Thoracic aorta (tissue), 2 donors: ENCODE data around the gene DEF6. TPM values are rescaled to one million over a fixed set of nuclear protein-coding genes. Genes with fewer than 3 reads are reported as not detected.

Experiments used
- ATAC-seq: fragments of 150-250 bp; one replicate; pipeline ENCODE4 v1.8.0; 2017; ENCODE audit warnings: low read depth; ENCODE audit not compliant: insufficient number of reproducible peaks, low FRiP score
- DNase-seq: peaks from one replicate; pipeline ENCODE4 v3.0.0-alpha.2; 2020; ENCODE audit warnings: low spot score
- H3K27ac ChIP-seq, 2 donors: fragments of 200-600 bp; sonication (generic); 1 replicate in 1 of 2; 2 replicates in 1 of 2; pipeline ENCODE4 v1.5.1; 2016; ENCODE audit warnings: mild to moderate bottlenecking in 2 of 2, moderate library complexity in 2 of 2
- H3K27me3 ChIP-seq: fragments of 200-600 bp; sonication (generic); replicated peaks from 2 replicates; pipeline ENCODE4 v1.6.0; 2016; ENCODE audit warnings: mild to moderate bottlenecking; ENCODE audit not compliant: insufficient read depth
- H3K36me3 ChIP-seq: fragments of 200-600 bp; sonication (generic); one replicate; pipeline ENCODE4 v1.5.1; 2016
- H3K4me1 ChIP-seq, 2 donors: fragments of 200-600 bp; sonication (generic); 1 replicate in 1 of 2; 2 replicates in 1 of 2; pipeline versions ENCODE4 v1.5.1 to v1.6.0; 2016; ENCODE audit warnings: low read depth in 2 of 2, mild to moderate bottlenecking in 1 of 2; ENCODE audit not compliant: control insufficient read depth in 1 of 2
- H3K4me3 ChIP-seq: fragments of 200-600 bp; sonication (generic); 2 replicates; pipeline ENCODE4 v1.5.1; 2016; ENCODE audit warnings: mild to moderate bottlenecking
- H3K9me3 ChIP-seq: fragments of 200-600 bp; sonication (generic); 2 replicates; pipeline ENCODE4 v1.5.1; 2016
- total RNA-seq, 2 donors: library from RNA; depleted of rRNA; stranded (reverse); fragments of >200 nt; gene quantifications; one replicate each; pipeline versions ENCODE4 v1.1.0 to v1.2.3, GENCODE V29; 2016
- TF ChIP-seq, protein P1 (sequence below): fragments of 200-600 bp; sonication (generic); IDR thresholded peaks from one replicate; pipeline ENCODE4 v1.5.1; 2019; ENCODE audit warnings: antibody characterized with exemption

Gene DEF6
- total RNA-seq, 2 donors from 2014 or later = 7.6 to 9.1 TPM

- peaks cover 70% of the 10 kb centered on the region for H3K36me3 ChIP-seq
- TF ChIP-seq, protein P1, sequence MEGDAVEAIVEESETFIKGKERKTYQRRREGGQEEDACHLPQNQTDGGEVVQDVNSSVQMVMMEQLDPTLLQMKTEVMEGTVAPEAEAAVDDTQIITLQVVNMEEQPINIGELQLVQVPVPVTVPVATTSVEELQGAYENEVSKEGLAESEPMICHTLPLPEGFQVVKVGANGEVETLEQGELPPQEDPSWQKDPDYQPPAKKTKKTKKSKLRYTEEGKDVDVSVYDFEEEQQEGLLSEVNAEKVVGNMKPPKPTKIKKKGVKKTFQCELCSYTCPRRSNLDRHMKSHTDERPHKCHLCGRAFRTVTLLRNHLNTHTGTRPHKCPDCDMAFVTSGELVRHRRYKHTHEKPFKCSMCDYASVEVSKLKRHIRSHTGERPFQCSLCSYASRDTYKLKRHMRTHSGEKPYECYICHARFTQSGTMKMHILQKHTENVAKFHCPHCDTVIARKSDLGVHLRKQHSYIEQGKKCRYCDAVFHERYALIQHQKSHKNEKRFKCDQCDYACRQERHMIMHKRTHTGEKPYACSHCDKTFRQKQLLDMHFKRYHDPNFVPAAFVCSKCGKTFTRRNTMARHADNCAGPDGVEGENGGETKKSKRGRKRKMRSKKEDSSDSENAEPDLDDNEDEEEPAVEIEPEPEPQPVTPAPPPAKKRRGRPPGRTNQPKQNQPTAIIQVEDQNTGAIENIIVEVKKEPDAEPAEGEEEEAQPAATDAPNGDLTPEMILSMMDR = no peak
- no peak for ATAC-seq
These were observed 6.1 kb upstream of the DEF6 start for GRCh38 chr6:35291491-35291890.

DNA sequence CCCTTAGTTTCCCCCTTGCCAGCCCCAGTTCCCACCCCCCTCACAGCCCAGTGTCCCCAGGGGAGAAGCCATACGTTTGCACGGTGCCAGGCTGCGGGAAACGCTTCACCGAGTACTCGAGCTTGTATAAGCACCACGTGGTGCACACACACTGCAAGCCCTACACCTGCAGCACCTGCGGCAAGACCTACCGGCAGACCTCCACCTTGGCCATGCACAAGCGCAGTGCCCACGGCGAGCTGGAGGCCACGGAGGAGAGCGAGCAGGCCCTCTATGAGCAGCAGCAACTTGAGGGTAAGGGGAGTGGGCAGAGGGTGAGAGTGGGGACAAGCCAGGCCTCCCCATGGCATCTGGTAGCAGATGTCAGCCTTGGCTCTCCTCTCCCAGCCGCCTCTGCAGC, 5.1 kb upstream of the DEF6 start:
- Histone ChIP-seq H3K4me3 (no peak overlapping the region), H3K27me3 (no peaks in the 10 kb centered on the region), H3K36me3 (peaks cover 61% of the 10 kb centered on the region), H3K27ac (no peak overlapping the region), H3K4me1 (peaks cover 0 to 8% of the 10 kb centered on the region in 2 donors), H3K9me3 (no peaks in the 10 kb centered on the region)
- TF ChIP-seq, protein P1 = no peak
- ATAC-seq (no peak), DNase-seq (no peak)

More at GRCh38 chr6:35291491-35291890, 6.1 kb upstream of the DEF6 start:
- no peak overlapping the region for H3K4me3 ChIP-seq
- H3K9me3 ChIP-seq = no peaks in the 10 kb centered on the region
- H3K4me1 ChIP-seq = no peaks in the 10 kb centered on the region
- no peaks in the 10 kb centered on the region for H3K27me3 ChIP-seq
- no peak overlapping the region for H3K27ac ChIP-seq
- no peak for DNase-seq

DNA sequence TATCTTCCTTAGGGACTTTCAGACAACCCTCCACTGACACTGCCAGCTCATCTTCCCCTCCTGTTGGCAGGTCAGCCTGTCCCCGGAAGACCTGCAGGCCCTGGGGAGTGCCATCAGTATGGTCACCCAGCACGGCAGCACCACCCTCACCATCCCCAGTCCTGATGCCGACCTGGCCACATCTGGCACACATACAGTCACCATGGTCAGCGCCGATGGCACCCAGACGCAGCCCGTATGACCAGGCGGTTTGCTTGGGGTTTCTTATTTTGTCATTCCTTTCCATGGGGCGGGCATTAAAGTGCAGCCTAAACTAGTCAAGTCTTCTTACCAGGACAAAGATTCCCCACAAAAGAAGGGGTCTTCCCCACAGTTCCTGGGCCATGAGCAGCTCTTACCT, 3.9 kb upstream of the DEF6 start:
- TF ChIP-seq, protein P1 = no peak
- H3K4me3 ChIP-seq = no peak overlapping the region
- no peak overlapping the region for H3K27ac ChIP-seq
- no peaks in the 10 kb centered on the region for H3K27me3 ChIP-seq
- H3K9me3 ChIP-seq = no peaks in the 10 kb centered on the region
- peaks cover 0 to 14% of the 10 kb centered on the region in 2 donors for H3K4me1 ChIP-seq
- DNase-seq (no peak), ATAC-seq (no peak)
- H3K36me3 ChIP-seq = peaks cover 50% of the 10 kb centered on the region

DNA sequence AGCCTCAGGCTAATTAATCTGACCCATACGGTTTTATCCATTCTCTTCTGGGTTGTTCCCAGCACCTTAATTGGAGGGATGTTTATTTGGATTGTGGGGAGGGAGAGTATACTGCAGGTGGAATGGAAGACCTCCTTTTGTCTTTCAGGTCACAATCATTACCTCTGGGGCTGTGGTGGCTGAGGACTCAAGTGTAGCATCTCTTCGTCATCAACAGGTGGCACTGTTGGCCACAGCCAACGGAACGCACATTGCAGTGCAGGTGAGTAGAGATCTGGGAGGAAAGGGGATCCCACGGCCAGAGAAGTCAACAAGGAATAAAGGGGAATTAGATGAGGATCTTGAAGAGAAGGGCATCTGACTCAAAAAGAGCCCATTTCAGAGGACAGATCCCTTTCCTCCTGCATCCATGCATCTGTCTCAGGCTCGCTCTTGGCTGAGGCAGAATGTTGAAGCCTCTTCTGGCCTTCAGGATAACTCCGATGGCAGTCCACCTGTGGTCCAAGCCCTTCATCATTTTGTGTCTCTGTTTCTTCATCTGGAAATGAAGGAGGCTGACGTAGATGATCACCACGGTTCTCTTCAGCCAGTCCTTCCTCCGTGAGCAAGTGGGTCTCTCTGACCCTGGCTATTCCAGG, 3.2 kb upstream of the DEF6 start:
- peaks cover 0 to 14% of the 10 kb centered on the region in 2 donors for H3K4me1 ChIP-seq
- DNase-seq (no peak), ATAC-seq (no peak)
- peaks cover 46% of the 10 kb centered on the region for H3K36me3 ChIP-seq
- no peak overlapping the region for H3K27ac ChIP-seq
- H3K27me3 ChIP-seq = no peaks in the 10 kb centered on the region
- TF ChIP-seq, protein P1 = peak; percentile 45
- no peaks in the 10 kb centered on the region for H3K9me3 ChIP-seq
- no peak overlapping the region for H3K4me3 ChIP-seq

DNA sequence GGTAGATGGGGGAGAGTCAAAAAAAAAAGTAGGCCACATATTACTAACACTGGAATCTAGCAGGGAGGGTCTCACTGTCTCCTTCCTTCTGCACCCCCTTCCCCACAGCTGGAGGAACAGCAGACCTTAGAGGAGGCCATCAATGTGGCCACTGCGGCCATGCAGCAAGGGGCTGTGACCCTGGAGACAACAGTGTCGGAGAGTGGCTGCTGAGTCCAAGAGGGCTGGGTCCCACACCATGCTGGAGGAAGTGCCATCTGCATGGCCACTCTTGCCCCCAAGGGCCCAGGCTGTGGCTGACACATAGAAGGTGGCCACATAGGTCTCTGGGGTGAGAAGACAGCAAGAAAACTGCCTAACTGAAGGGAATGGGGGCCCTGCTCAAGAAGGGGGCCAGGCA, 2.6 kb upstream of the DEF6 start:
- DNase-seq (no peak), ATAC-seq (no peak)
- TF ChIP-seq, protein P1 = no peak
- Histone ChIP-seq H3K27me3 (no peaks in the 10 kb centered on the region), H3K36me3 (peaks cover 44% of the 10 kb centered on the region), H3K9me3 (no peaks in the 10 kb centered on the region), H3K4me3 (no peak overlapping the region), H3K27ac (no peak overlapping the region), H3K4me1 (peaks cover 0 to 14% of the 10 kb centered on the region in 2 donors)
